HL-60 (cell line): ENCODE results near the gene TNPO3.
A peak's percentile ranks its signal among the peaks of the same experiment; 100 is the strongest.

Experiments
- DNase-seq, 2 experiments: peaks; one replicate each; pipeline ENCODE4 v3.0.0-alpha.2; 2010 to 2020; ENCODE audit warnings: low read depth in 1 of 2, low spot score in 1 of 2
- H3K27ac ChIP-seq: fragments of 250-450 bp; sonication (Bioruptor Pico); replicated peaks from 2 replicates; pipeline ENCODE4 v1.5.1; 2020; ENCODE audit warnings: mild to moderate bottlenecking, moderate library complexity
- H3K27me3 ChIP-seq: fragments of 250-450 bp; sonication (Bioruptor Pico); 2 replicates; pipeline ENCODE4 v1.5.1; 2021; ENCODE audit warnings: mild to moderate bottlenecking, moderate library complexity; ENCODE audit not compliant: insufficient read depth, poor library complexity, severe bottlenecking
- H3K4me3 ChIP-seq: replicated peaks from 2 replicates; pipeline ENCODE4 v1.5.1; 2011; ENCODE audit warnings: mild to moderate bottlenecking, control low read depth, low read length; ENCODE audit not compliant: insufficient read depth
- GABPA ChIP-seq: IDR thresholded peaks from 2 replicates; pipeline ENCODE4 v1.6.1; 2012; ENCODE audit warnings: low read depth
- POLR2AphosphoS5 ChIP-seq: IDR thresholded peaks from 2 replicates; pipeline ENCODE4 v1.6.1; 2012; ENCODE audit warnings: low read depth
- REST ChIP-seq: IDR thresholded peaks from 2 replicates; pipeline ENCODE4 v1.6.1; 2012; ENCODE audit warnings: low read depth; ENCODE audit not compliant: insufficient replicate concordance
- SPI1 ChIP-seq: IDR thresholded peaks from 2 replicates; pipeline ENCODE4 v1.6.1; 2012; ENCODE audit warnings: low read depth, mild to moderate bottlenecking, borderline replicate concordance
- TF ChIP-seq, protein P1 (sequence below): IDR thresholded peaks from one replicate; pipeline ENCODE4 v1.5.1; 2011; ENCODE audit warnings: low read length, control low read depth, inconsistent platforms; ENCODE audit not compliant: insufficient read depth

Gene TNPO3

GRCh38 chr7:128941323-128941890 lies 113.5 kb downstream of the TNPO3 start:
- H3K4me3 ChIP-seq: peak overlapping the region; percentile 8
- H3K27ac ChIP-seq: peak overlapping the region; percentile 86
- TF ChIP-seq REST: peak; percentile 70
- TF ChIP-seq GABPA: no peak
- no peak for DNase-seq
- peaks cover 3% of the 10 kb centered on the region for H3K27me3 ChIP-seq

DNA sequence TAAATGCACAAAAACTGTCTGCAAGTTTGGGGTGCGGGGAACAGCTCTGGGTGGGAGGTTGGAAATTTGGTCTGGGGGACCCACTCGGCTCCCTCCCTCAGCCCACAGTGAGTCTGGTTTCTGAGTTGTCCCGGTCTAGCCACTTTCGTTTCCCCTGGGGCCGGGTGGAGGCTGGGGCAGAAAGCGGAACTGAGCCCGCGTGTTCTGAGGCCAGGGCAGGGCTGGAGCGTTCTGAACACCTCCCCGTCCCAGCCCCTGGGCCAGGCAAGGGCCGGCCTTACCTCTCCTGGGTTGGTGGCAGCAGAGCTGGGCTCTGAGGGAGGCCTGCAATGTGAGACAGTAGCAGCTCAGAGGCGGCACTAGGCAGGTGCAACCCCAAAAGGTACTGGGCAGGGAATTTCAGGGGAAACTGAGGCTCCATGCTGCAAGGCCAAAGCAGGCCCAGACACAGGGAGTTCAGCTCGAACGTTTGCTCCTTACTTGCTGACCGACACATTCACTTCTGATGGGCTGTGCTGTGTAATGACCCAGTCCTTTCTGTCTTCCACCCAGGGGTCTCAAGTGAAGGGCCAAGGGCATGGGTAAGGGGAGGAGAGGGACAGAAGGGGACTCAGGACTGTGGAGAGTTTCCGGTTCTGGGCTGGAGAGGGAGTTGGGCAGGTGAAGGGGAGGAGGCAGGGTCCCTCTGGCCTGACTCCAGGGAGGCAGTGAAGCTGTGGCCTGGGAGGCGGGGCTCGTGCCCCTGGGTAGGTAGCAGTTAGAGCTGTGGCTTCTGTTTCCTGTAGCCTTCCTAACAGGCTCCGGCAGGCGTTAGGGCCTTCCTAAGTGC lies 114.2 kb downstream of the TNPO3 start:
- TF ChIP-seq POLR2AphosphoS5 (peak; percentile 51), SPI1 (peak; percentile 98), REST (no peak)
- Histone ChIP-seq H3K27ac (peak overlapping the region; percentile 86), H3K27me3 (peaks cover 3% of the 10 kb centered on the region), H3K4me3 (peak overlapping the region; percentile 8)
- DNase-seq: peak; percentile 73 to 93

- H3K4me3 ChIP-seq: peak overlapping the region; percentile 68; the same call in 1 of the 2 replicates
- peaks cover 3% of the 10 kb centered on the region for H3K27me3 ChIP-seq
- TF ChIP-seq POLR2AphosphoS5 (no peak), SPI1 (no peak), GABPA (no peak), REST (no peak)
- TF ChIP-seq, protein P1, sequence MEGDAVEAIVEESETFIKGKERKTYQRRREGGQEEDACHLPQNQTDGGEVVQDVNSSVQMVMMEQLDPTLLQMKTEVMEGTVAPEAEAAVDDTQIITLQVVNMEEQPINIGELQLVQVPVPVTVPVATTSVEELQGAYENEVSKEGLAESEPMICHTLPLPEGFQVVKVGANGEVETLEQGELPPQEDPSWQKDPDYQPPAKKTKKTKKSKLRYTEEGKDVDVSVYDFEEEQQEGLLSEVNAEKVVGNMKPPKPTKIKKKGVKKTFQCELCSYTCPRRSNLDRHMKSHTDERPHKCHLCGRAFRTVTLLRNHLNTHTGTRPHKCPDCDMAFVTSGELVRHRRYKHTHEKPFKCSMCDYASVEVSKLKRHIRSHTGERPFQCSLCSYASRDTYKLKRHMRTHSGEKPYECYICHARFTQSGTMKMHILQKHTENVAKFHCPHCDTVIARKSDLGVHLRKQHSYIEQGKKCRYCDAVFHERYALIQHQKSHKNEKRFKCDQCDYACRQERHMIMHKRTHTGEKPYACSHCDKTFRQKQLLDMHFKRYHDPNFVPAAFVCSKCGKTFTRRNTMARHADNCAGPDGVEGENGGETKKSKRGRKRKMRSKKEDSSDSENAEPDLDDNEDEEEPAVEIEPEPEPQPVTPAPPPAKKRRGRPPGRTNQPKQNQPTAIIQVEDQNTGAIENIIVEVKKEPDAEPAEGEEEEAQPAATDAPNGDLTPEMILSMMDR: no peak
- peak overlapping the region; percentile 86 for H3K27ac ChIP-seq
- DNase-seq: peak in 1 of 2 experiments; percentile 49
Measured at GRCh38 chr7:128939861-128940410, 115.0 kb downstream of the TNPO3 start.
